Gastrocnemius medialis (tissue), 4 donors: ENCODE results near the gene GABBR2. TPM values are rescaled to one million over a fixed set of nuclear protein-coding genes. Genes with fewer than 3 reads are reported as not detected.
"Not testable (repeated sequence)": the region's sequence is repeated elsewhere in the genome, so short reads cannot be mapped to it uniquely, and the experiment has no call there.

ENCODE experiments used
- ATAC-seq, 2 donors: fragments of 150-250 bp; one replicate each; pipeline ENCODE4 v1.9.1; 2016
- DNase-seq, 2 donors: peaks; one replicate each; pipeline ENCODE4 v3.0.0-alpha.2; 2019
- H3K27ac ChIP-seq, 4 donors: fragments of 200-600 bp; sonication (generic); 1 replicate in 1 of 4; 2 replicates in 3 of 4; pipeline ENCODE4 v1.5.1; 2016 to 2018; ENCODE audit warnings: mild to moderate bottlenecking in 2 of 4, moderate library complexity in 1 of 4
- H3K27me3 ChIP-seq, 3 donors: fragments of 200-600 bp; sonication (generic) in 2 of 3; 1 replicate in 1 of 3; 2 replicates in 2 of 3; pipeline versions ENCODE4 v1.5.1 to v1.6.0; 2016 to 2019; ENCODE audit warnings: mild to moderate bottlenecking in 1 of 3, moderate library complexity in 1 of 3
- H3K36me3 ChIP-seq, 2 donors: fragments of 200-600 bp; sonication (generic) in 1 of 2; one replicate each; pipeline ENCODE4 v1.5.1; 2017 to 2018
- H3K4me1 ChIP-seq, 2 donors: fragments of 200-600 bp; sonication (generic) in 1 of 2; one replicate each; pipeline ENCODE4 v1.5.1; 2016 to 2017; ENCODE audit warnings: mild to moderate bottlenecking in 2 of 2
- H3K4me3 ChIP-seq, 4 donors: fragments of 200-600 bp; sonication (generic) in 3 of 4; 1 replicate in 1 of 4; 2 replicates in 3 of 4; pipeline ENCODE4 v1.5.1; 2016 to 2019; ENCODE audit warnings: mild to moderate bottlenecking in 2 of 4
- H3K9me3 ChIP-seq, 3 donors: fragments of 200-600 bp; sonication (generic) in 2 of 3; 1 replicate in 1 of 3; 2 replicates in 2 of 3; pipeline ENCODE4 v1.5.1; 2016 to 2019
- POLR2A ChIP-seq, 2 donors: fragments of 450-650 bp; IDR thresholded peaks; one replicate each; pipeline ENCODE4 v1.6.1; 2017; ENCODE audit warnings: antibody characterized with exemption in 2 of 2, mild to moderate bottlenecking in 2 of 2, moderate library complexity in 2 of 2
- in situ Hi-C, 4 donors: fragments of 200-750 bp; cut with MboI; loops; one replicate each; pipeline versions ENCODE4 v1.15.0 to v1.8.0; 2017; ENCODE audit warnings: low sequenced_read_pairs in 4 of 4
- intact Hi-C: fragments of 100-400 bp; cut with DNase I; formaldehyde crosslinking; loops from one replicate; pipeline ENCODE4 v1.15.1; 2023; ENCODE audit warnings: low total_unique reads
- total RNA-seq, 4 donors: library from RNA; depleted of rRNA; stranded (reverse); fragments of >200 nt; gene quantifications; one replicate each; pipeline versions ENCODE4 v1.1.0 to v1.2.3, GENCODE V29; 2016
- TF ChIP-seq, protein P1 (sequence below), 5 experiments: fragments of 450-650 bp in 3 of 5; fragments of 200-600 bp in 2 of 5; sonication (generic) in 2 of 5; IDR thresholded peaks in 4 of 5; conservative IDR thresholded peaks in 1 of 5; 1 replicate in 4 of 5; 2 replicates in 1 of 5; pipeline ENCODE4 v1.5.1; 2016 to 2019; ENCODE audit warnings: antibody characterized with exemption in 5 of 5, mild to moderate bottlenecking in 3 of 5, moderate library complexity in 3 of 5

GABBR2 gene
- total RNA-seq, 4 donors from 2014 or later: 0.46 to 0.80 TPM; not detected in 2

DNA sequence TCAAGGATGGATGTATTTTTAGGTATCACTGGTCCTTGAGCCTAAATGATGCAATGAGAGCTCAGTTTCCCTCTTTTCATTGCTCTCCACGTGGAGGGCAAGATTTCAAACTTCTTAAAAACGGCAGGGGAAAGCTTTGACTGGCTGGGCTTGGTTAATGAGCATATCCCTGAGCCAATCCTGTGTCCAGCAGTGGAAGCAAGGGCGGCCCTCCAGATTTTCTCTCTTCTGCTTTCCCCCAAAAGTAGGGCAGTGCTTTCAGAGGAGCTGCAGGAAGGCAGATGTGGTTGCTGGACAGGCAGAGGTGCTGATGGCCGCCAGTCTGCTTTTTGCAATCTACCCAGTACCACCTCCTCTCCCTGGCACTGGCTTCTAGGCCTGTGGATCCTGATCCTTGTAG is 423.3 kb downstream of the GABBR2 start:
- in situ Hi-C loops: no loop called here
- Histone ChIP-seq H3K4me1 (no peaks in the 10 kb centered on the region), H3K36me3 (no peaks in the 10 kb centered on the region), H3K9me3 (no peaks in the 10 kb centered on the region), H3K27me3 (peaks cover 0 to 1% (median 0%) of the 10 kb centered on the region in 3 donors), H3K4me3 (no peak overlapping the region), H3K27ac (no peak overlapping the region)
- no peak for DNase-seq
- intact Hi-C loops: no loop called here
- no peak for ATAC-seq
- TF ChIP-seq, protein P1, sequence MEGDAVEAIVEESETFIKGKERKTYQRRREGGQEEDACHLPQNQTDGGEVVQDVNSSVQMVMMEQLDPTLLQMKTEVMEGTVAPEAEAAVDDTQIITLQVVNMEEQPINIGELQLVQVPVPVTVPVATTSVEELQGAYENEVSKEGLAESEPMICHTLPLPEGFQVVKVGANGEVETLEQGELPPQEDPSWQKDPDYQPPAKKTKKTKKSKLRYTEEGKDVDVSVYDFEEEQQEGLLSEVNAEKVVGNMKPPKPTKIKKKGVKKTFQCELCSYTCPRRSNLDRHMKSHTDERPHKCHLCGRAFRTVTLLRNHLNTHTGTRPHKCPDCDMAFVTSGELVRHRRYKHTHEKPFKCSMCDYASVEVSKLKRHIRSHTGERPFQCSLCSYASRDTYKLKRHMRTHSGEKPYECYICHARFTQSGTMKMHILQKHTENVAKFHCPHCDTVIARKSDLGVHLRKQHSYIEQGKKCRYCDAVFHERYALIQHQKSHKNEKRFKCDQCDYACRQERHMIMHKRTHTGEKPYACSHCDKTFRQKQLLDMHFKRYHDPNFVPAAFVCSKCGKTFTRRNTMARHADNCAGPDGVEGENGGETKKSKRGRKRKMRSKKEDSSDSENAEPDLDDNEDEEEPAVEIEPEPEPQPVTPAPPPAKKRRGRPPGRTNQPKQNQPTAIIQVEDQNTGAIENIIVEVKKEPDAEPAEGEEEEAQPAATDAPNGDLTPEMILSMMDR (IDR thresholded peaks at IDR 0.05 in 4 of 5, conservative IDR thresholded peaks at IDR 0.05 in 1 of 5): no peak
- TF ChIP-seq POLR2A (IDR thresholded peaks at IDR 0.05): no peak

DNA sequence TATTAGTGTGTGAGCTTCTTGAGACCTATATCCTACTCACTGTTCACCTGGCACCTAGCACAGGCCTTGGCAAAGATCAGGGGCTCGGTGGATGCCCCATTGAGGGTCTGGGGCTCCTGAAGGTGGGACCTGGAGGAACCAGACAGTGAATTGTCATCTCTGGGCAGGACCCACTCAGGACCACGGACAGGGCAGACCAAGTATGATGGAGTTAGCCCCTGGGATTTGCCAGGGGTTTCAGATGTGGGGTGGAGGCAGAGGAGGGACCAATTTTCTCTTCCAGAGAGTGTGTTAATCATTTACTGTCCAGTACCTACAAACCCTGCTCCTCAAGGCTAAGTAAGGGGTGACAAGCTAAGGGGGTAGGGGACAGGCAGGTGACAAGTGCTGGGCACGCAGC is 424.0 kb downstream of the GABBR2 start:
- intact Hi-C loops (no loop called here), in situ Hi-C loops (no loop called here)
- Histone ChIP-seq H3K36me3 (no peaks in the 10 kb centered on the region), H3K27me3 (peaks cover 0 to 5% (median 0%) of the 10 kb centered on the region in 3 donors), H3K27ac (no peak overlapping the region), H3K4me1 (no peaks in the 10 kb centered on the region), H3K4me3 (no peak overlapping the region), H3K9me3 (no peaks in the 10 kb centered on the region)
- DNase-seq: no peak
- TF ChIP-seq POLR2A (IDR thresholded peaks at IDR 0.05): no peak
- TF ChIP-seq, protein P1 (IDR thresholded peaks at IDR 0.05 in 4 of 5, conservative IDR thresholded peaks at IDR 0.05 in 1 of 5): no peak
- no peak for ATAC-seq

DNA sequence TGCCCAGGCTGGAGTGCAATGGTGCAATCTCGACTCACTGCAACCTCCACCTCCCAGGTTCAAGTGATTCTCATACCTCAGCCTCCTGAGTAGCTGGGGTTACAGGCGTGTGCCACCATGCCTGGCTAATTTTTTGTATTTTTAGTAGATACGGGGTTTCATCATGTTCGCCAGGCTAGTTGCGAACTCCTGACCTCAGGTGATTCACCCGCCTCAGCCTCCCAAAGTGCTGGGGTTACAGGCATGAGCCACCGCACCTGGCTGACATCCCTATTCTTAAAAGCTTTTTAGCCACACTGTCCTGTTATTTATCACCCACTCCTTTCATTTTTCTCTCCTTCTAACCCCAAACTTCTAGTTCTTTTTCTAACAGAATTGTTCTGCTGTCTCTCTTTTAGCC is 425.6 kb downstream of the GABBR2 start:
- intact Hi-C loops, ATAC-seq, in situ Hi-C loops, DNase-seq, H3K9me3 ChIP-seq, H3K27me3 ChIP-seq, H3K36me3 ChIP-seq, H3K27ac ChIP-seq, H3K4me3 ChIP-seq, H3K4me1 ChIP-seq: not testable (repeated sequence)

DNA sequence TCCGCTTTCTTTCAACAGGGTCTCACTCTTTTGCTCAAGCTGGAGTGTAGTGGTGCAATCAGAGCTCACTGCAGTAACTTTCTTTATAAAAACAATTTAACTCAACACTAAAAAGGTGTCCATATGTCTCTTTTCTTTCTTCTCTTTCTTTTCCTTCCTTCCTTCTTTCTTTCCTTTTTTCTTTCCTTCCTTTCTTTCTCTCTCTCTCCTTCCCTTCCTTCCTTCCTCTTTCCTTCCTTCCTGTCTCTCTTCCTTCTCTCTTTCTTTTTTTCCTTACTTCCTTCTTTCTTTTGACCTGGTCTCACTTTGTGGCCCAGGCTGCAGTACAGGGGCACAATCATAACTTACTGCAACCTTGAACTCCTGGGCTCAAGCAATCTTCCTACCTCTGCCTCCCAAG is 427.5 kb downstream of the GABBR2 start:
- H3K36me3 ChIP-seq: no peaks in the 10 kb centered on the region
- H3K27ac ChIP-seq: no peak overlapping the region
- in situ Hi-C loops: no loop called here
- DNase-seq: no peak
- intact Hi-C loops: no loop called here
- no peaks in the 10 kb centered on the region for H3K9me3 ChIP-seq
- H3K4me3 ChIP-seq: no peak overlapping the region
- ATAC-seq: no peak
- no peaks in the 10 kb centered on the region for H3K4me1 ChIP-seq
- TF ChIP-seq POLR2A (IDR thresholded peaks at IDR 0.05): no peak
- TF ChIP-seq, protein P1 (IDR thresholded peaks at IDR 0.05 in 4 of 5, conservative IDR thresholded peaks at IDR 0.05 in 1 of 5): no peak
- H3K27me3 ChIP-seq: peaks cover 0 to 8% (median 4%) of the 10 kb centered on the region in 3 donors

DNA sequence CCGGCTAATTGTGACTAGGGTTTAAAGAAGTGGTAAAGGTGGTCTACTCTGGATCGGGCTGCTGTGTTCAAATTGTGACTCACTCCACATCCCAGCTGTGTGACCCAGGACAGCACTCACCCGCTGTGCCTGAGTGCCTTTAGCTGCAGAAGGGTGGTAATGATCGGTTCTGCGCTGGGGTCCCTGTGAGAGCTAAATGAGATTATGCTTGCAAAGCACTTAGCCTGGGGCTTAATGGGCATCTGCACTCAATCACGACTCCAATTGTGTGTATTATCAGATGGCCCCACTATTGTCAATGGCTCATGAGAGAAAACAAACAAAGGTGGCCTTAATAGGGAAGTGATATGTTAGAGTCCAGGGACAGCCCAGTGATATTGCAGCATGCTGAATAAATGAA is 428.2 kb downstream of the GABBR2 start:
- Histone ChIP-seq H3K27me3 (peaks cover 0 to 9% (median 8%) of the 10 kb centered on the region in 3 donors), H3K36me3 (no peaks in the 10 kb centered on the region), H3K9me3 (no peaks in the 10 kb centered on the region), H3K4me3 (no peak overlapping the region), H3K4me1 (no peaks in the 10 kb centered on the region), H3K27ac (no peak overlapping the region)
- intact Hi-C loops: no loop called here
- TF ChIP-seq, protein P1 (IDR thresholded peaks at IDR 0.05 in 4 of 5, conservative IDR thresholded peaks at IDR 0.05 in 1 of 5): no peak
- no peak for TF ChIP-seq POLR2A (IDR thresholded peaks at IDR 0.05)
- in situ Hi-C loops: no loop called here
- DNase-seq (no peak), ATAC-seq (no peak)
